GM23338 (cell line): ENCODE measurements around the gene GOLGA6L22.
"Not testable (repeated sequence)": the region's sequence is repeated elsewhere in the genome, so short reads cannot be mapped to it uniquely, and the experiment has no call there.

ENCODE experiments used
- CREB1 ChIP-seq: fragments of 250-450 bp; sonication (Bioruptor Pico); IDR thresholded peaks from 2 replicates; pipeline ENCODE4 v1.5.0; 2020; ENCODE audit warnings: low read depth, mild to moderate bottlenecking, moderate library complexity
- EZH2 ChIP-seq: fragments of 200-600 bp; sonication (generic); IDR thresholded peaks from one replicate; pipeline ENCODE4 v1.8.0; 2017; ENCODE audit warnings: antibody characterized with exemption, mild to moderate bottlenecking, low read depth; ENCODE audit not compliant: unreplicated experiment
- JUNB ChIP-seq: IDR thresholded peaks from one replicate; pipeline ENCODE4 v1.6.1; 2016; ENCODE audit warnings: antibody characterized with exemption; ENCODE audit not compliant: unreplicated experiment
- NANOG ChIP-seq: IDR thresholded peaks from 2 replicates; pipeline ENCODE4 v1.6.1; 2016; ENCODE audit warnings: antibody characterized with exemption, borderline replicate concordance
- POLR2AphosphoS5 ChIP-seq: IDR thresholded peaks from 2 replicates; pipeline ENCODE4 v1.6.1; 2016; ENCODE audit warnings: antibody characterized with exemption, low read depth
- TF ChIP-seq, protein P1 (sequence below), 2 experiments: fragments of 200-600 bp in 1 of 2; sonication (generic) in 1 of 2; conservative IDR thresholded peaks; 2 replicates each; pipeline versions ENCODE4 v1.5.1 to v1.6.1; 2016 to 2017; ENCODE audit warnings: antibody characterized with exemption in 2 of 2, low read depth in 2 of 2, mild to moderate bottlenecking in 2 of 2, moderate library complexity in 1 of 2

DNA sequence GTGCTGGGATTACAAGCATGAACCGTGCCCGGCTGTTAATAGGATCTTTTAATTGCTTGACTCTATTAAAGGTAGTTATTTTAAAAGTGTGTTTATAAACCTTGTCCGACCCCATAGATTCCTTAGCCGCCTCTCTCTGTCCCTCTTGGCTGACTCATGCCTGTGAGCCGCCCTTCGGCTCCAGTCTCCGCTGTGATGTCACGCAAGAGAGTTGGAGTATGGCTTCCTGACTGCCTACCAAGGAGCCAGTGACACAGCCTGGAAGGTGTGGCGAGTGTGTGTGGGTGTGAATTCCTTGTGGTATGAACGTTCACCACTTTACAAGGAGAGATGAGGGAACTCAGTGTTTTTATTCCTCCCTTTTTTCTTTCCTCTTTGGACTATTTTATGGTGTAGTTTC, 43.6 kb downstream of the GOLGA6L22 start:
- TF ChIP-seq CREB1, POLR2AphosphoS5, JUNB, NANOG, EZH2: not testable (repeated sequence)
- TF ChIP-seq, protein P1, sequence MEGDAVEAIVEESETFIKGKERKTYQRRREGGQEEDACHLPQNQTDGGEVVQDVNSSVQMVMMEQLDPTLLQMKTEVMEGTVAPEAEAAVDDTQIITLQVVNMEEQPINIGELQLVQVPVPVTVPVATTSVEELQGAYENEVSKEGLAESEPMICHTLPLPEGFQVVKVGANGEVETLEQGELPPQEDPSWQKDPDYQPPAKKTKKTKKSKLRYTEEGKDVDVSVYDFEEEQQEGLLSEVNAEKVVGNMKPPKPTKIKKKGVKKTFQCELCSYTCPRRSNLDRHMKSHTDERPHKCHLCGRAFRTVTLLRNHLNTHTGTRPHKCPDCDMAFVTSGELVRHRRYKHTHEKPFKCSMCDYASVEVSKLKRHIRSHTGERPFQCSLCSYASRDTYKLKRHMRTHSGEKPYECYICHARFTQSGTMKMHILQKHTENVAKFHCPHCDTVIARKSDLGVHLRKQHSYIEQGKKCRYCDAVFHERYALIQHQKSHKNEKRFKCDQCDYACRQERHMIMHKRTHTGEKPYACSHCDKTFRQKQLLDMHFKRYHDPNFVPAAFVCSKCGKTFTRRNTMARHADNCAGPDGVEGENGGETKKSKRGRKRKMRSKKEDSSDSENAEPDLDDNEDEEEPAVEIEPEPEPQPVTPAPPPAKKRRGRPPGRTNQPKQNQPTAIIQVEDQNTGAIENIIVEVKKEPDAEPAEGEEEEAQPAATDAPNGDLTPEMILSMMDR (conservative IDR thresholded peaks at IDR 0.05; ENCODE audit: low read depth in 2 of 2), result not testable (repeated sequence)
